ENCODE data around the gene SIPA1L2. TPM values are rescaled to one million over a fixed set of nuclear protein-coding genes. Genes with fewer than 3 reads are reported as not detected.

The SIPA1L2 gene
- total and polyA plus RNA-seq, 2 of the 4 experiments (the other 2 are of a cell fraction): 7.1 to 13.4 TPM

GRCh38 chr1:232664844-232665777 lies 35.2 kb upstream of the SIPA1L2 start:
- intact Hi-C loops (cut with micrococcal nuclease): no loop called here
- Histone ChIP-seq H3K79me1 (ENCODE audit: low read depth in 1 of 2, low read length in 2 of 2) (no peaks in the 10 kb centered on the region), H2BK120ac (ENCODE audit: low read depth, low read length) (no peak overlapping the region), H3K4me3 (ENCODE audit: insufficient read depth, low read depth, low read length) (no peak overlapping the region), H3K36me3 (ENCODE audit: control insufficient read depth, insufficient read depth, low read length) (no peaks in the 10 kb centered on the region), H3K9me3 (ENCODE audit: control insufficient read depth, insufficient read depth, low read length) (no peaks in the 10 kb centered on the region), H2AK9ac (replicated peaks; ENCODE audit: low read depth, low read length, poor library complexity) (no peak overlapping the region), H4K5ac (ENCODE audit: low read depth, low read length) (no peak overlapping the region), H3K14ac (replicated peaks; ENCODE audit: low read depth, low read length) (no peak overlapping the region), H2BK15ac (ENCODE audit: low read depth, low read length) (no peak overlapping the region), H3K23ac (ENCODE audit: low read depth, low read length) (no peak overlapping the region), H3K4me1 (ENCODE audit: control insufficient read depth, insufficient read depth, low read length) (peaks cover 2% of the 10 kb centered on the region; the same call in 1 of the 2 replicates), H2AFZ (replicated peaks; ENCODE audit: low read length, poor library complexity) (no peak overlapping the region), H2BK5ac (ENCODE audit: low read depth, low read length, poor library complexity, severe bottlenecking) (no peak overlapping the region), H3K56ac (ENCODE audit: extremely low read depth, insufficient read depth, low read length) (no peak overlapping the region), H3K4ac (ENCODE audit: low read depth, low read length) (no peak overlapping the region), H3K18ac (ENCODE audit: low read depth, low read length) (no peak overlapping the region), H3K27ac (ENCODE audit: insufficient read depth, low read length) (no peak overlapping the region), H3K27me3 (ENCODE audit: control insufficient read depth, insufficient read depth, low read length) (no peaks in the 10 kb centered on the region), H3K9ac (ENCODE audit: low read depth, low read length) (no peak overlapping the region), H2BK20ac (ENCODE audit: low read depth, low read length) (no peak overlapping the region), H4K91ac (ENCODE audit: insufficient read depth, low read depth, low read length) (no peak overlapping the region), H3K4me2 (ENCODE audit: low read depth, low read length) (no peak overlapping the region), H3K9me1 (ENCODE audit: insufficient read depth, low read length) (no peaks in the 10 kb centered on the region), H4K8ac (ENCODE audit: low read depth in 2 of 2, low read length in 2 of 2) (no peak overlapping the region), H4K20me1 (ENCODE audit: insufficient read depth, low read length) (no peaks in the 10 kb centered on the region), H2AK5ac (ENCODE audit: low read depth, low read length) (no peak overlapping the region)
- no TSS peak for BruUV-seq (replicated peaks)
- CTCF ChIA-PET: no interaction called here
- DNase-seq (no peak), ATAC-seq (ENCODE audit: low read depth) (no peak)
- dilution Hi-C loops (cut with HindIII; ENCODE audit: low sequenced_read_pairs, unreplicated experiment): no loop called here
- POLR2A ChIA-PET (ENCODE audit: unreplicated experiment): no interaction called here
- WGBS, 2 experiments (ENCODE audit: extremely low coverage in 2 of 2, insufficient read length in 1 of 2): no CpG with 5 or more reads among the region's 3 CpGs
- in situ Hi-C loops (cut with MboI; ENCODE audit: low sequenced_read_pairs): no loop called here
- no peak for TF ChIP-seq MAFK (IDR thresholded peaks at IDR 0.05; ENCODE audit: low read depth, low read length)
- TF ChIP-seq USF2 (IDR thresholded peaks at IDR 0.05; ENCODE audit: low read depth, low read length): no peak
- no peak for TF ChIP-seq BHLHE40 (IDR thresholded peaks at IDR 0.05; ENCODE audit: low read depth, low read length)
- TF ChIP-seq CHD1 (IDR thresholded peaks at IDR 0.05; ENCODE audit: low read depth, low read length): no peak
- TF ChIP-seq RFX5 (IDR thresholded peaks at IDR 0.05; ENCODE audit: low read depth, low read length): no peak
- TF ChIP-seq ELK1 (IDR thresholded peaks at IDR 0.05; ENCODE audit: borderline replicate concordance, low read depth, low read length): no peak
- no peak for TF ChIP-seq SMC3 (IDR thresholded peaks at IDR 0.05; ENCODE audit: low read depth, low read length)
- no peak for TF ChIP-seq RAD21 (IDR thresholded peaks at IDR 0.05; ENCODE audit: low read length)
- no peak for TF ChIP-seq MXI1 (IDR thresholded peaks at IDR 0.05; ENCODE audit: borderline replicate concordance, low read depth, low read length)
- no peak for TF ChIP-seq MAZ (IDR thresholded peaks at IDR 0.05; ENCODE audit: borderline replicate concordance, low read depth, low read length)
- no peak for TF ChIP-seq FOS (IDR thresholded peaks at IDR 0.05; ENCODE audit: low read depth, low read length)
- no peak for TF ChIP-seq CTCF (conservative IDR thresholded peaks at IDR 0.05; ENCODE audit: low read depth, low read length)
- TF ChIP-seq NFE2L2 (IDR thresholded peaks at IDR 0.05; ENCODE audit: low read depth, low read length): no peak
- no peak for TF ChIP-seq RCOR1 (IDR thresholded peaks at IDR 0.05; ENCODE audit: insufficient replicate concordance, low read length)
- no peak for TF ChIP-seq POLR2A (IDR thresholded peaks at IDR 0.05; ENCODE audit: low read depth, low read length)

All from IMR-90 (cell line).